ENCODE measurements around the gene GAB3. TPM values are rescaled to one million over a fixed set of nuclear protein-coding genes. Genes with fewer than 3 reads are reported as not detected.
A peak's percentile ranks its signal among the peaks of the same experiment; 100 is the strongest.

Gene GAB3
- total and polyA plus RNA-seq, 4 donors, result 0.66 to 10.4 (median 1.6) TPM

DNA sequence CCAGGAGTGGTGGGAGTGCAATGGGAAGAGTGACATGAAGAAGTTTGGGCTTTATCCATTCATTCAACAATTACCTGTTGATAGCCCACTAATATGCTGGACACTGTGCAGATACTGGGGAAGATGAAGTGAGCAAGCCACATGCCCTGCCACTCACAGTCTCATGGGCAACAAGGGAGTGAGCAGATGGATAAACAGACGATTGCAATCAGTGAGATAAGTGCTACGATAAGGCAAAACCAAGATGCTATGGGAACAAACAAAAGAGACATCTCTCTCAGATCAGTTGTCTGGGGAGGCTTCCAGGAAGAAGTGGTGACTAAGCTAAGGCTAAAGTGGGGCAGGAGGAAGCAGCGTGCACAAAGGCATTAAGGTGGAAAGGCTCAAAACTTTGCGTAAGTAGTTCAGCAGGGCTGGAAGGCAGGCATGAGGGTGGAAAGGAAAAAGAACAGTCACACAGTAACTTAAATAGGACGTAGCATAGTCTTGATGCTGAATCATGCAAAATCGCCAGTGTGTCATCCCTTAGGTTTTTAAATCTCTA lies 31.7 kb downstream of the GAB3 start (continued):
- TF ChIP-seq, protein P1, sequence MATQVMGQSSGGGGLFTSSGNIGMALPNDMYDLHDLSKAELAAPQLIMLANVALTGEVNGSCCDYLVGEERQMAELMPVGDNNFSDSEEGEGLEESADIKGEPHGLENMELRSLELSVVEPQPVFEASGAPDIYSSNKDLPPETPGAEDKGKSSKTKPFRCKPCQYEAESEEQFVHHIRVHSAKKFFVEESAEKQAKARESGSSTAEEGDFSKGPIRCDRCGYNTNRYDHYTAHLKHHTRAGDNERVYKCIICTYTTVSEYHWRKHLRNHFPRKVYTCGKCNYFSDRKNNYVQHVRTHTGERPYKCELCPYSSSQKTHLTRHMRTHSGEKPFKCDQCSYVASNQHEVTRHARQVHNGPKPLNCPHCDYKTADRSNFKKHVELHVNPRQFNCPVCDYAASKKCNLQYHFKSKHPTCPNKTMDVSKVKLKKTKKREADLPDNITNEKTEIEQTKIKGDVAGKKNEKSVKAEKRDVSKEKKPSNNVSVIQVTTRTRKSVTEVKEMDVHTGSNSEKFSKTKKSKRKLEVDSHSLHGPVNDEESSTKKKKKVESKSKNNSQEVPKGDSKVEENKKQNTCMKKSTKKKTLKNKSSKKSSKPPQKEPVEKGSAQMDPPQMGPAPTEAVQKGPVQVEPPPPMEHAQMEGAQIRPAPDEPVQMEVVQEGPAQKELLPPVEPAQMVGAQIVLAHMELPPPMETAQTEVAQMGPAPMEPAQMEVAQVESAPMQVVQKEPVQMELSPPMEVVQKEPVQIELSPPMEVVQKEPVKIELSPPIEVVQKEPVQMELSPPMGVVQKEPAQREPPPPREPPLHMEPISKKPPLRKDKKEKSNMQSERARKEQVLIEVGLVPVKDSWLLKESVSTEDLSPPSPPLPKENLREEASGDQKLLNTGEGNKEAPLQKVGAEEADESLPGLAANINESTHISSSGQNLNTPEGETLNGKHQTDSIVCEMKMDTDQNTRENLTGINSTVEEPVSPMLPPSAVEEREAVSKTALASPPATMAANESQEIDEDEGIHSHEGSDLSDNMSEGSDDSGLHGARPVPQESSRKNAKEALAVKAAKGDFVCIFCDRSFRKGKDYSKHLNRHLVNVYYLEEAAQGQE (IDR thresholded peaks at IDR 0.05), result no peak
- no peak for TF ChIP-seq JUND (IDR thresholded peaks at IDR 0.05)

DNA sequence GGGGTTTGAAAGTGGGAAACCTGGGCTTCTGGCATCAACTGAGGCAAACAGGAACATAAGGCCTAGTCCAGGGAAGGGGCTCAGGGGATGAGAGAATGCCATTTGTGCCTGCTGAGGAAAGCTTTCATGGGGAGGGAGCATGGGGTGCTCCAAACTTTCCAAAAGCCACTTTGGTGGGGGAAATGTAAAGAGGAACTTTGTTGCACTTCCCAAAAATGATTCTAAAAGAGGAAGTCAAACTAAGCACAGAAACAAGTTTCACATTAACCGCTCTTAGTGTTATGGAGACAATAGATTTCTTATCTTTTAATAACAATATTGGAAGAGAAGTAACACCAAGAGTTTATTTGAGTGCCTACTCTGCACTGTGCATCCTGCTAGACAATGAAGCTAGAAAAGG lies 32.3 kb downstream of the GAB3 start:
- Histone ChIP-seq H3K9ac (ENCODE audit: low read depth in 1 of 2, low read length in 2 of 2) (no peak overlapping the region), H3K9me3 (ENCODE audit: control insufficient read depth in 4 of 4, low read length in 3 of 4) (no peaks in the 10 kb centered on the region), H3K4me1 (ENCODE audit: control insufficient read depth in 4 of 4, insufficient read depth in 4 of 4, low read length in 3 of 4) (no peaks in the 10 kb centered on the region), H3K27ac (ENCODE audit: low read depth in 1 of 2, low read length in 2 of 2) (peak overlapping the region; percentile 1 to 54), H3K4me3 (ENCODE audit: low read depth in 1 of 3, low read length in 3 of 3) (no peak overlapping the region), H3K27me3 (ENCODE audit: control insufficient read depth in 4 of 4, insufficient read depth in 4 of 4, low read length in 3 of 4) (no peaks in the 10 kb centered on the region), H3K36me3 (ENCODE audit: control insufficient read depth in 4 of 4, insufficient read depth in 3 of 4, low read depth in 1 of 4, low read length in 3 of 4) (no peaks in the 10 kb centered on the region)
- DNase-seq (ENCODE audit: low spot score), result no peak
- TF ChIP-seq, protein P2, sequence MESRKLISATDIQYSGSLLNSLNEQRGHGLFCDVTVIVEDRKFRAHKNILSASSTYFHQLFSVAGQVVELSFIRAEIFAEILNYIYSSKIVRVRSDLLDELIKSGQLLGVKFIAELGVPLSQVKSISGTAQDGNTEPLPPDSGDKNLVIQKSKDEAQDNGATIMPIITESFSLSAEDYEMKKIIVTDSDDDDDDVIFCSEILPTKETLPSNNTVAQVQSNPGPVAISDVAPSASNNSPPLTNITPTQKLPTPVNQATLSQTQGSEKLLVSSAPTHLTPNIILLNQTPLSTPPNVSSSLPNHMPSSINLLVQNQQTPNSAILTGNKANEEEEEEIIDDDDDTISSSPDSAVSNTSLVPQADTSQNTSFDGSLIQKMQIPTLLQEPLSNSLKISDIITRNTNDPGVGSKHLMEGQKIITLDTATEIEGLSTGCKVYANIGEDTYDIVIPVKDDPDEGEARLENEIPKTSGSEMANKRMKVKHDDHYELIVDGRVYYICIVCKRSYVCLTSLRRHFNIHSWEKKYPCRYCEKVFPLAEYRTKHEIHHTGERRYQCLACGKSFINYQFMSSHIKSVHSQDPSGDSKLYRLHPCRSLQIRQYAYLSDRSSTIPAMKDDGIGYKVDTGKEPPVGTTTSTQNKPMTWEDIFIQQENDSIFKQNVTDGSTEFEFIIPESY (IDR thresholded peaks at IDR 0.05), result no peak
- no peak for TF ChIP-seq EGR1 (IDR thresholded peaks at IDR 0.05; ENCODE audit: low read depth in 2 of 2)
- TF ChIP-seq, protein P3, sequence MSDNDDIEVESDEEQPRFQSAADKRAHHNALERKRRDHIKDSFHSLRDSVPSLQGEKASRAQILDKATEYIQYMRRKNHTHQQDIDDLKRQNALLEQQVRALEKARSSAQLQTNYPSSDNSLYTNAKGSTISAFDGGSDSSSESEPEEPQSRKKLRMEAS (IDR thresholded peaks at IDR 0.05), result no peak
- no peak for TF ChIP-seq NR2F2 (IDR thresholded peaks at IDR 0.05)
- TF ChIP-seq GABPA (IDR thresholded peaks at IDR 0.05 in 1 of 2, conservative IDR thresholded peaks at IDR 0.05 in 1 of 2), result no peak
- TF ChIP-seq, protein P1 (IDR thresholded peaks at IDR 0.05), result no peak
- TF ChIP-seq, protein P4, sequence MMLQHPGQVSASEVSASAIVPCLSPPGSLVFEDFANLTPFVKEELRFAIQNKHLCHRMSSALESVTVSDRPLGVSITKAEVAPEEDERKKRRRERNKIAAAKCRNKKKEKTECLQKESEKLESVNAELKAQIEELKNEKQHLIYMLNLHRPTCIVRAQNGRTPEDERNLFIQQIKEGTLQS (IDR thresholded peaks at IDR 0.05), result no peak
- TF ChIP-seq YY1 (IDR thresholded peaks at IDR 0.05), result no peak
- TF ChIP-seq HNF4A (conservative IDR thresholded peaks at IDR 0.05), result no peak
- no peak for TF ChIP-seq JUND (IDR thresholded peaks at IDR 0.05)
- TF ChIP-seq FOXA2 (IDR thresholded peaks at IDR 0.05), result no peak
- 63% methylated on average over 1 of the region's 1 CpG for WGBS
